CD4-positive, alpha-beta T cell treated with Interleukin-6 for 4 hours (primary cell): ENCODE measurements around the gene ABHD17C.
A peak's percentile ranks its signal among the peaks of the same experiment; 100 is the strongest.

Experiments used
- DNase-seq: peaks from one replicate; pipeline ENCODE4 v3.0.0-alpha.2; 2020; ENCODE audit warnings: mixed read lengths

ABHD17C gene

DNA sequence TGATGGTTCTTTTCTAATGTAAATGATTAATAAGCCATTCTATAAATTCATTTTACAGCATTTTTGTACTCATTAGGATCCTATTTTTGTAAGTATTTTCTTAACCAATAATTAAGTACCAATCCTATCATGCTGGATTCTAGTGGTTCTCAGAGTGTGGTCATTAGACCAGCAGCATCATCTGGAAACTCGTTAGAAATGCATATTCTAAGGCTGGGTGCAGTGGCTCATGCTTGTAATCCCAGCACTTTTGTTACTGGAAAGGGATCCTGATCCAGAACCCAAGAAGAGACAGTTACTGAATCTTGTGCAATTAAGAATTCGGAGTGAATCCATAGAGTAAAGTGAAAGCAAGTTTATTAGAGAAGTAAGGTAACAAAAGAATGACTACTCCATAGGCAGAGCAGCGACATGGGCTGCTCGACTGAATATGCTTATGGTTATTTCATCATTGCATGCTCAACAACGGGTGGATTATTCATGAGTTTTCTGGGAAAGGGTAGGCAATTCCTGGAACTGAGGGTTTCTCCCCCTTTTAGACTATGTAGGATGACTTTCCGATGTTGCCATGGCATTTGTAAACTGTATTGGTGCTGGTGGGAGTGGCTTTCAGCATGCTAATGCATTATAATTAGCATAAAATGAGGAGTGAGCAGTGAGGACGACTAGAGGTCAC, 74.2 kb downstream of the ABHD17C start:
- DNase-seq: no peak

- DNase-seq: no peak
Observed at GRCh38 chr15:80769829-80770705, 75.0 kb downstream of the ABHD17C start.

- DNase-seq: no peak
Observed at GRCh38 chr15:80773122-80773551, 78.0 kb downstream of the ABHD17C start.

DNA sequence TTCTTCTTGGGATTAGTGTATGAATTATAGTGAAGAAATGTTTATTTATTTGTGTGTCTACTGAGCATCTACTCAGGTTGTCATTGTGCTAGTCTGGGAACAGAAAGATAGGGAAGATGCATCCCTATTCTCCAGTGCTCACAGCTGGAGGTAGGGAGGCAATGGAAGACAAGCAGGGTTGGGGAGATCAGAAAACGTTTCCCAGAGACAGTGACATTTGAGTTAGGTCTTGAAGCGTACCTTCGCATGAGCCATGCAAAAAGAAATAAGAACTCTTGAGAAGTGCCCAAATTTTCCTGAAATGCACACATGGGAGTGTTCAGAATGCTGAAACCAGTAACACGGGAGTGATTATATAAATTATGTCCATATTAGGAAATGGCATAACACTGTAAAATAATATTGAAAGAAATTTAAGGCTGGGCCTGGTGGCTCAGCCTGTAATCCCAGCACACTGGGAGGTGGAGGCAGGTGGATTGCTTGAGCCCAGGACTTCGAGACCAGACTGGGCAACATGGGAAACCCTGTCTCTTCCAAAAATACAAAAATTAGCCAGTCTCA, 78.8 kb downstream of the ABHD17C start:
- no peak for DNase-seq

DNA sequence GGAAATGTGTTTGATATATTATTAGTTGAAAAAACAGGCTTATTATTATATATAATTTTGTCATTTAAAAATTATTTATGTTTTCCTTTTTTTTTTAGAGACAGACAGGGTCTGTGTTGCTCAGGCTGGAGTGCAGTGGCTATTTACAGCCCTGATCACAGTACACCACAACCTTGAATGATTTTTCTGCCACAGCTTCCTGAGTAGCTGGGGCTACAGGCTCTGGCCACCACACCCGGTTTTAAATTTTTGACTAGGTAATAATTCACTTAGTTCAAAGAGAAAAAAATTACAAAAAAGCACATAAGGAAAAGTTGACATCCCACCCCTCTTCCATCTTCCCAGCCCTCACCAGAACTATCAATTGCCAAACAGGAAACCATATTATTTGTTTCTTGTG, 79.4 kb downstream of the ABHD17C start:
- no peak for DNase-seq

DNA sequence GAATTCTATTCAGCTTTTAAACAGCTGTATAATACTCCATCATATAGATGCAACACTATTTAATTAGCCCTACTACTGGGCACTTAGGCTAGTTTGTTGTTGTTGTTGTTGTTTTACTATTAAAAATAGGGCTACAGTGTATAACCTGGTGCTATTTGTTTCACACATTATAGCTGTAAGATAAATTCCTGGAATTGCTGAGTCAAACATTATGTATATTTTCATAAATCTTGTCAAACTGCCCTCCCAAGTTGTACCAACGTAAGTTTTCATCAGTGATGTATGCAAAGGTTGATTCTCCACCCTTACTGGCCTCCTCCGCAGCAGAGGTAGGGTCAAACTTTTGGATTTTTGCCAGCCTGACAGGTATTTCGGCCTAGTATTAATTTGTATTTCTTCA, 80.2 kb downstream of the ABHD17C start:
- DNase-seq: no peak

- peak; percentile 64 for DNase-seq
Observed at GRCh38 chr15:80776420-80777045, 81.4 kb downstream of the ABHD17C start.

DNA sequence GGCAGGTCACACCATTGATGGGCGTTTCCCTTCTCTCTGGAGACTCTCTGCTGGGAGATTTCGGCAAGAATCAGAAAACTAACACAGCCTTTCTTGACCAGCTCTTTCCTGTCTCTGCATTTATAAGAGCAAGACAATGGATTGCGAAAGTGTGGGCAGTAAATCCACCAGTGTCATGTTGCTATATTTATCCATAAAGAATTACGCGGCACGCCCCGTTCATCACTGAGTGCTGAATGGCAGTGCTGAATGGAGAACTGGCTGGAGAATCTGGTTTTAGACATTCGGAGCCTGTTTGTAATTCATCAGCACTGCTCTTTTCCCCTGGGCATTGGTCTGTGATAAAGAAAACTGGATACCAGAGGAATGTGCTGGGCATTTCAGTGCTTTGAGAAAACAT, 82.0 kb downstream of the ABHD17C start:
- no peak for DNase-seq

- no peak for DNase-seq
Observed at GRCh38 chr15:80777826-80778620, 82.9 kb downstream of the ABHD17C start.

DNA sequence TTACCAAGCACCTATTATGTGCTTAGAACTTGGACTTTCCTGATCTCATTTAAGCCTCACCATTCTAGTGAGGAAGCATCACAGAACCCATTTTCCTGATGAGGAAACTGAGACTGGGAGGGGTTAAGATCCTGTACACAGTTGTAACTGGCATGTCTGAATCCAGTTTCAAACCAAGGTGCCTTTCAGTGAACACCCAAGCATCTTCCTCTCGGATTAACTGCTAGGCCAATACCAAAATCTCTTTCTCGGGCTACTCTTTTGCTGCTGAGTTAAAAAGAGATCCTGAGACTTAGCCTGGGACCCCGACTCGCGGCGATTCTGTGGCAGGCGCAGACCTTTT, 83.5 kb downstream of the ABHD17C start:
- DNase-seq: no peak

DNA sequence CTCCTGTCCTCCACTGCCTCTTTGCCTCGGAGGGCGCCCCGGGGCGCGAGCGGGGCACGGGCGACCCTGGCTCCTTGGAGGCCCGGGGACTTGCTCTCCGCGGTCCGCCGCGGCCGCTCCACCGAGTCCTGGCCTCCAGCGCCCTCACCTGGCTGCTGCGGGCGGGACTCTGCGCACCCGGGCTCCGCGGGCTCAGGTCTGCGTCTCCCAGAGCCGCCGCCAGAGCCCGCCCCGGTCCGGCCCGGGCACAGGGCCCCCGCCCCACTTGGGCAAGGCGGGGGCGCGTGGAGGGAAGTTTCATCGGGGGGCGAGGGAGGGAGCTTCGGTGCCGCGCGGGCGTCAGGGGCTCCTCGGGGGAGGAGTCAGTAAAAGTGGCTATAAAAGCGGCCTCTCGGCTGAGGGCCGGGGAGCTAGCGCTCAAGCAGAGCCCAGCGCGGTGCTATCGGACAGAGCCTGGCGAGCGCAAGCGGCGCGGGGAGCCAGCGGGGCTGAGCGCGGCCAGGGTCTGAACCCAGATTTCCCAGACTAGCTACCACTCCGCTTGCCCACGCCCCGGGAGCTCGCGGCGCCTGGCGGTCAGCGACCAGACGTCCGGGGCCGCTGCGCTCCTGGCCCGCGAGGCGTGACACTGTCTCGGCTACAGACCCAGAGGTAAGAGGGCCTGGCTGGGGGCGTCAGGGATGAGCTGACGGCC, 84.0 kb downstream of the ABHD17C start, which contains the start of gene CEMIP:
TSS of gene CEMIP (plus strand) at position 407 of the 694 bp plus-strand sequence. CDS start 94,510 bp downstream, outside the sequence.
- peak; percentile 19 for DNase-seq

GRCh38 chr15:80779658-80780415, 84.7 kb downstream of the ABHD17C start:
- no peak for DNase-seq

GRCh38 chr15:80780416-80781221, 85.5 kb downstream of the ABHD17C start:
- no peak for DNase-seq

DNA sequence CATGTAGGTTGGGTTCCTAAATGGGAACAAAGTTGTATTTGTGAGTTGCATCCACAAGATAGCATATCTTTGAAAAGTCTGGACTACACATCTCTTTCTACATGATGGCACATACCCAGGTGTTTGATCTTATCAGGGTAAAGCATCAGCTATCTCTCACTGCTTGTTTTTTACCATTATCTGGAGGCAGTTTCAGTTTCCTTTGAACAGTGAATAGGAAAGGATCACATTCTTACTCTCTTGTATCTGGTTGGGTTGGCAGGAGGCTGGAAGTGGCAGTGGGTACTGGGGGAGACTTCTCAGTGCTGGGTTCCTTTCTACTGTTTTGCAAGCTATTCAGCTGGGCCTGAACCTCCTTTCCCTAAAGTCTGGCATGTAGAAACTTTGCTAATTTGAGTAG, 88.2 kb downstream of the ABHD17C start:
- no peak for DNase-seq

- DNase-seq: no peak
Observed at GRCh38 chr15:80785335-80785734, 90.2 kb downstream of the ABHD17C start.

- no peak for DNase-seq
Observed at GRCh38 chr15:80785811-80786354, 90.8 kb downstream of the ABHD17C start.

GRCh38 chr15:80787316-80787715, 92.2 kb downstream of the ABHD17C start:
- no peak for DNase-seq

DNA sequence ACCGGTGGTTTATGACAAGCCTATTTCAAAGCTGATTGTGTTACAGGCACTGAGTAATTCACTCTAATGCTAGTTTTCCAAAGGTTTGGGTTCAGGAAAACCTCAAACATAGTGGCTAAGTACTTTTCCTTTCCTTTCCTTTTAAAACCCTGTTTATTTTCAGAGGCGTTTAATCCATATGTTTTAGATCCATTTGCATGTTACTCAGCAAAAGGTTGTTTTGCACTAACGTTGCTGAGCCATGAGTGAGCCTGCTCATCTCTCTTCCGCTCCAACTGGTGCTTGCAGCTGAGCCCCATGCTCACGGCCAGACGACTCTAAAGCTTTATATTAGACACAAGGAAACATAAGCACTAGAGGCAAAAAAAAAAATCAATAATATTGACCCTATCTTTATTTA, 93.4 kb downstream of the ABHD17C start:
- no peak for DNase-seq

GRCh38 chr15:80789296-80789695, 94.2 kb downstream of the ABHD17C start:
- DNase-seq: no peak

GRCh38 chr15:80789796-80790195, 94.7 kb downstream of the ABHD17C start:
- no peak for DNase-seq
